Measurements from ENCODE around the gene TSGA10. TPM values are rescaled to one million over a fixed set of nuclear protein-coding genes. Genes with fewer than 3 reads are reported as not detected.

The TSGA10 gene
- total and polyA plus RNA-seq, 2 donors (not counting 3 experiments of a cell fraction or from before 2014, with no cell fraction given): 0.12 to 2.7 TPM

DNA sequence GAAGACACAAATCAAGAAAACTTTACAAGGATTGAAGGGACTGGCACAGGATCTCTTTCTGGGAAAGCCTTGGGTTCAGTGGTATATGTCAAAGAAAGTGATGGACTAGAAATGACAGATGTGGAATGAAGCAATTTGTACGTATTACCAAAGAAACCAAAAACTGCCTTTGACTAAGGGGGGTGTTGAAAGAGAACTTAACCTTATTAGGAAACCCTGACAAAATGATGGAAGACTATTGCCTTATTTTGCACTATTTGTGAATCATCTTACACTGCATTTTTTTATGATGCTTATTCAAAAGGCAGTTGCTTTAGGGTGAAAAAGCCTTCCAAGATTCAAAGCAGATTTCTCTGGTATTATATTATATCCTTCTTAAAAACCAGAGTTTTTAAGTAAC lies 4.0 kb downstream of the TSGA10 start:
- CTCF ChIA-PET: interaction anchor here (1.1 kb wide), 1 partner anchor 10 kb away, joined by 3 read pairs; no protein-coding TSS in a partner anchor
- no peak overlapping the region for H2AFZ ChIP-seq (ENCODE audit: low read depth, low read length)
- FAIRE-seq (no peak), DNase-seq (ENCODE audit: low read depth, low spot score) (no peak)
- no peaks in the 10 kb centered on the region for H3K9me1 ChIP-seq (replicated peaks; ENCODE audit: control insufficient read depth, extremely low read depth, insufficient read depth, low read length)
- no TSS peak for BruUV-seq (replicated peaks)
- POLR2A ChIA-PET: no interaction called here
- H3K27ac ChIP-seq (ENCODE audit: insufficient read depth, low read depth, low read length): no peak overlapping the region
- peaks cover 2% of the 10 kb centered on the region for H3K79me2 ChIP-seq (ENCODE audit: control insufficient read depth, insufficient read depth, low read length)
- no peaks in the 10 kb centered on the region for H3K36me3 ChIP-seq (ENCODE audit: control insufficient read depth in 2 of 2, extremely low read depth in 1 of 2, insufficient read depth in 2 of 2, low read length in 2 of 2)
- H4K20me1 ChIP-seq (replicated peaks; ENCODE audit: control insufficient read depth, extremely low read depth, insufficient read depth, low read length): no peaks in the 10 kb centered on the region
- dilution Hi-C loops (cut with MboI; ENCODE audit: extremely low pct_ligation_motif_present, low sequenced_read_pairs) (no loop called here), intact Hi-C loops (cut with micrococcal nuclease) (no loop called here)
- peaks cover 8% of the 10 kb centered on the region for H3K4me1 ChIP-seq (ENCODE audit: control insufficient read depth, extremely low read depth, insufficient read depth, low read length)
- H3K4me3 ChIP-seq (replicated peaks in 1 of 3; ENCODE audit: insufficient read depth in 1 of 3, low read depth in 1 of 3, low read length in 3 of 3): no peak overlapping the region
- peaks cover 0 to under 1% of the 10 kb centered on the region in 2 experiments for H3K27me3 ChIP-seq (ENCODE audit: control insufficient read depth in 2 of 2, insufficient read depth in 2 of 2, low read length in 2 of 2)
- TF ChIP-seq, protein P1, sequence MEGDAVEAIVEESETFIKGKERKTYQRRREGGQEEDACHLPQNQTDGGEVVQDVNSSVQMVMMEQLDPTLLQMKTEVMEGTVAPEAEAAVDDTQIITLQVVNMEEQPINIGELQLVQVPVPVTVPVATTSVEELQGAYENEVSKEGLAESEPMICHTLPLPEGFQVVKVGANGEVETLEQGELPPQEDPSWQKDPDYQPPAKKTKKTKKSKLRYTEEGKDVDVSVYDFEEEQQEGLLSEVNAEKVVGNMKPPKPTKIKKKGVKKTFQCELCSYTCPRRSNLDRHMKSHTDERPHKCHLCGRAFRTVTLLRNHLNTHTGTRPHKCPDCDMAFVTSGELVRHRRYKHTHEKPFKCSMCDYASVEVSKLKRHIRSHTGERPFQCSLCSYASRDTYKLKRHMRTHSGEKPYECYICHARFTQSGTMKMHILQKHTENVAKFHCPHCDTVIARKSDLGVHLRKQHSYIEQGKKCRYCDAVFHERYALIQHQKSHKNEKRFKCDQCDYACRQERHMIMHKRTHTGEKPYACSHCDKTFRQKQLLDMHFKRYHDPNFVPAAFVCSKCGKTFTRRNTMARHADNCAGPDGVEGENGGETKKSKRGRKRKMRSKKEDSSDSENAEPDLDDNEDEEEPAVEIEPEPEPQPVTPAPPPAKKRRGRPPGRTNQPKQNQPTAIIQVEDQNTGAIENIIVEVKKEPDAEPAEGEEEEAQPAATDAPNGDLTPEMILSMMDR (IDR thresholded peaks at IDR 0.05; ENCODE audit: extremely low read depth in 1 of 2, insufficient read depth in 1 of 2, low read depth in 1 of 2, low read length in 2 of 2): no peak
- TF ChIP-seq GATA2 (IDR thresholded peaks at IDR 0.05; ENCODE audit: insufficient read depth, insufficient read length, low read depth, low read length): no peak
- no peak for TF ChIP-seq POLR2AphosphoS5 (IDR thresholded peaks at IDR 0.05; ENCODE audit: insufficient read depth, low read depth, low read length)
- no peak for TF ChIP-seq FOS (IDR thresholded peaks at IDR 0.05; ENCODE audit: borderline replicate concordance, insufficient read depth, low read length)
- H3K9ac ChIP-seq (replicated peaks; ENCODE audit: extremely low read depth, insufficient read depth, low read length): no peak overlapping the region
- no peak overlapping the region for H3K4me2 ChIP-seq (ENCODE audit: insufficient read depth, low read length)
- H3K9me3 ChIP-seq (replicated peaks; ENCODE audit: control insufficient read depth, insufficient read depth, low read length): no peaks in the 10 kb centered on the region

Measured in endothelial cell of umbilical vein (primary cell).